Esophagus muscularis mucosa (tissue), 4 donors: ENCODE data around the gene MBTD1.
A peak's percentile ranks its signal among the peaks of the same experiment; 100 is the strongest.

Source experiments
- CTCF ChIP-seq, 3 experiments: fragments of 200-600 bp in 2 of 3; fragments of 450-650 bp in 1 of 3; sonication (generic) in 2 of 3; IDR thresholded peaks; one replicate each; pipeline ENCODE4 v1.5.1; 2017 to 2019; ENCODE audit warnings: antibody characterized with exemption in 3 of 3, mild to moderate bottlenecking in 2 of 3, moderate library complexity in 1 of 3
- EP300 ChIP-seq: sonication (generic); formaldehyde crosslinking; IDR thresholded peaks from one replicate; pipeline ENCODE4 v1.6.1; 2017; ENCODE audit warnings: antibody characterized with exemption
- POLR2A ChIP-seq: fragments of 450-650 bp; IDR thresholded peaks from one replicate; pipeline ENCODE4 v1.6.1; 2017; ENCODE audit warnings: antibody characterized with exemption, moderate library complexity, mild to moderate bottlenecking, low read depth
- POLR2AphosphoS5 ChIP-seq, 2 donors: sonication (generic); formaldehyde crosslinking; IDR thresholded peaks; one replicate each; pipeline ENCODE4 v1.6.1; 2017; ENCODE audit warnings: antibody characterized with exemption in 2 of 2

GRCh38 chr17:51298508-51299371 lies 38.9 kb upstream of the MBTD1 start:
- peak; percentile 61 to 73 (median 72) for TF ChIP-seq CTCF (IDR thresholded peaks at IDR 0.05)
- no peak for TF ChIP-seq EP300
- TF ChIP-seq POLR2A = no peak
- TF ChIP-seq POLR2AphosphoS5 (IDR thresholded peaks at IDR 0.05) = no peak
